ENCODE results near the gene IL22RA1. TPM values are rescaled to one million over a fixed set of nuclear protein-coding genes. Genes with fewer than 3 reads are reported as not detected.

IL22RA1 gene
- total and polyA plus RNA-seq, 8 donors, result 62.5 to 164 (median 95.3) TPM

DNA sequence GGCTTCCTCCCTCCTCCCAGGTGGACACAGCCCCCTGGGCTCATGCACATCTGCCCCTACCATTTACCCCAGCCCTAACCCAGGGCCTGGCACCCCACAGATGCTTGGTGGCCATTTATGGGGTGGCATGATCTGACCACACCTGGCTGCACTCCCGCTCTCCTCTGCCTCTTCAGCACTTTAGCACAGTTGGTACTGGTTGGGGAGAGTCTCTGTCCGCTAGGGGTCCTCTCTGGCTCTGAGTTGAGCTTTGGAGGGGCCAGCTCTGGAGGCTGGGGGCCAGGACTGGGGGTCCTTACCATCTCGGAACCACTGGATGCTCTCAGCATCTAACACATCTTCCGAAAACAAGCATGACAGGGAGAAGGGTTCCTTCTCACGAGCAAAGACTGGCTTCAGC, 48.4 kb downstream of the IL22RA1 start:
- Histone ChIP-seq H3K4me1 (peaks cover 7 to 15% (median 7%) of the 10 kb centered on the region in 3 donors), H3K9me3 (no peaks in the 10 kb centered on the region), H3K4me3 (no peak overlapping the region), H3K27me3 (no peaks in the 10 kb centered on the region), H3K36me3 (no peaks in the 10 kb centered on the region), H3K27ac (no peak overlapping the region)
- 76 to 87% methylated on average over 5 of the region's 5 CpGs for WGBS, 2 donors
- TF ChIP-seq, protein P1, sequence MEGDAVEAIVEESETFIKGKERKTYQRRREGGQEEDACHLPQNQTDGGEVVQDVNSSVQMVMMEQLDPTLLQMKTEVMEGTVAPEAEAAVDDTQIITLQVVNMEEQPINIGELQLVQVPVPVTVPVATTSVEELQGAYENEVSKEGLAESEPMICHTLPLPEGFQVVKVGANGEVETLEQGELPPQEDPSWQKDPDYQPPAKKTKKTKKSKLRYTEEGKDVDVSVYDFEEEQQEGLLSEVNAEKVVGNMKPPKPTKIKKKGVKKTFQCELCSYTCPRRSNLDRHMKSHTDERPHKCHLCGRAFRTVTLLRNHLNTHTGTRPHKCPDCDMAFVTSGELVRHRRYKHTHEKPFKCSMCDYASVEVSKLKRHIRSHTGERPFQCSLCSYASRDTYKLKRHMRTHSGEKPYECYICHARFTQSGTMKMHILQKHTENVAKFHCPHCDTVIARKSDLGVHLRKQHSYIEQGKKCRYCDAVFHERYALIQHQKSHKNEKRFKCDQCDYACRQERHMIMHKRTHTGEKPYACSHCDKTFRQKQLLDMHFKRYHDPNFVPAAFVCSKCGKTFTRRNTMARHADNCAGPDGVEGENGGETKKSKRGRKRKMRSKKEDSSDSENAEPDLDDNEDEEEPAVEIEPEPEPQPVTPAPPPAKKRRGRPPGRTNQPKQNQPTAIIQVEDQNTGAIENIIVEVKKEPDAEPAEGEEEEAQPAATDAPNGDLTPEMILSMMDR (IDR thresholded peaks at IDR 0.05), result no peak
- DNase-seq (peak in 1 of 6 donors; percentile 33), FAIRE-seq (no peak), ATAC-seq (no peak)
- intact Hi-C loops (cut with DNase I), result no loop called here

DNA sequence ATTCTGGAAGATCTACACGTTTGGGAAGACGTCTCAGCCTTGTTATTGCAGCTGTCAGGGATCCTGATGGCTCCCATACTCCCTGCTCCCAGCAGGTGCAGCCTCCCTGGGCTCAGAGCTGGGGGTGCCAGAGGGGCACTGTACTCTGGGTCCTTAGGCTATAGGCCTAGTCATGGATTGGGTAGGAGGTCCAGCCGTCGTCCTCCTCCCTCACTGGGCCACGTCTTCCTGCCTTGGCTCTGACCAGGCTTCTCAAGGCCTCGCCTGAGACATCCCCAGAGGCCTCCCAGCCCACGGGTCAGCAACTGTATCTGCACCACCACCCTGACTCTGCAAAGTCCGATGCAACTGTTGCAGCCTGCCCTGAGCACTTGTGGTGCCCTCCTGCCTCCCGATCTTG, 49.2 kb downstream of the IL22RA1 start:
- peak in 2 of 6 donors; percentile 45 to 47 for DNase-seq
- FAIRE-seq, result no peak
- ATAC-seq, result no peak
- Histone ChIP-seq H3K4me3 (no peak overlapping the region), H3K27me3 (no peaks in the 10 kb centered on the region), H3K9me3 (no peaks in the 10 kb centered on the region), H3K36me3 (no peaks in the 10 kb centered on the region), H3K4me1 (peaks cover 0 to 8% (median under 1%) of the 10 kb centered on the region in 3 donors), H3K27ac (no peak overlapping the region)
- intact Hi-C loops (cut with DNase I), result no loop called here
- 78 to 81% methylated on average over 9 of the region's 9 CpGs for WGBS, 2 donors
- TF ChIP-seq, protein P1 (IDR thresholded peaks at IDR 0.05), result no peak

DNA sequence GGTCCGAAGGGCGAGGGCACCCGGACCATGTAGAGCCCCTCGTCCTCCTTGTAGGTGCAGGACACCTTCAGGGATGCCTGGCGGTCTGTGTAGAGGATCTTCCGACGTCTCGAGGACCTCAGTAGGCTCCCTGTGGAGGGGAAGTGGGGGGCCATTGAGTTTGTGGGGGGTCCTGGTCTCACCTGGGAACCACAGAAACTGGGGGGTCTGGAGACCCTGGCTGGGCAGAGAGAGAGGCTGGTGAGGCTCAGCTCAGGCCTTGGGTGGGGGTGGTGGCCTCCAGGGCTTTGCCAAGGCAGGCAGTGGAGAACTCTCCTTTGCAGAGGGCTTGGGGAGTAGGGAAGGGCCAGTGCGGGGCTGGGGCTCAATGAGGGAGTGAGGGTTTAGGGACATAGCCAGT, 50.0 kb downstream of the IL22RA1 start:
- DNase-seq, result peak in 2 of 6 donors; percentile 39 to 45
- TF ChIP-seq, protein P1 (IDR thresholded peaks at IDR 0.05), result no peak
- FAIRE-seq, result no peak
- Histone ChIP-seq H3K9me3 (no peaks in the 10 kb centered on the region), H3K36me3 (no peaks in the 10 kb centered on the region), H3K27ac (no peak overlapping the region), H3K4me3 (no peak overlapping the region), H3K27me3 (no peaks in the 10 kb centered on the region), H3K4me1 (peaks cover 0 to 7% (median 0%) of the 10 kb centered on the region in 3 donors)
- WGBS, 2 donors, result 94 to 98% methylated on average over 9 of the region's 9 CpGs
- intact Hi-C loops (cut with DNase I), result no loop called here
- ATAC-seq, result no peak

DNA sequence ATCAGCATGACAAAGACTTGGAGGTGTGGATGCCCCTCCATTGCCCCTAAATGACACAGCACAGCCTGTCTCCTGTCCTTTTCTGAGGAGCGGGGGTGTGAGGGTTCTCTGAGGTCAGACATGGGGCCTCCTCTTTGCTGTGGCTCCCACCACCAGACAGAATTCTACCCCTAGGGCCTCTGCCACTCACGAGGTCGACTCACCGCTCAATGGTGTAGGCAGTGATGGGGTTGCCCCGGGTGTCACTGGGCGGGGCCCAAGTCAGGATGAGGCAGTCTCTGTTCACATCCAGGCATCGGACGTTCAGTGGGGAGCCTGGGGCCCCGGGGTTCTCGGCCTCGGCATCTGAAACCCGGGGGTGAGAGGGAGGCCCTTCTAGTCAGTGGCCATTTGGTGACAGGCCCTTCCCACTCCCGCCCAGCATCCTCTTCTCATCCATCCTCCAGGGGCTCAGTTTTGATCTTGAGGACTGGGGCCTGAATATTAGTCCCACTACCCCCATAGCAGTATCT, 50.9 kb downstream of the IL22RA1 start:
- intact Hi-C loops (cut with DNase I), result no loop called here
- H3K4me1 ChIP-seq, result peaks cover 0 to 7% (median 0%) of the 10 kb centered on the region in 3 donors
- 90 to 95% methylated on average over 13 of the region's 13 CpGs for WGBS, 2 donors
- FAIRE-seq (no peak), DNase-seq (peak in 2 of 6 donors; percentile 38 to 43), ATAC-seq (no peak)
- no peaks in the 10 kb centered on the region for H3K27me3 ChIP-seq
- H3K9me3 ChIP-seq, result no peaks in the 10 kb centered on the region
- no peaks in the 10 kb centered on the region for H3K36me3 ChIP-seq
- no peak overlapping the region for H3K27ac ChIP-seq
- no peak overlapping the region for H3K4me3 ChIP-seq
- TF ChIP-seq, protein P1 (IDR thresholded peaks at IDR 0.05), result no peak

DNA sequence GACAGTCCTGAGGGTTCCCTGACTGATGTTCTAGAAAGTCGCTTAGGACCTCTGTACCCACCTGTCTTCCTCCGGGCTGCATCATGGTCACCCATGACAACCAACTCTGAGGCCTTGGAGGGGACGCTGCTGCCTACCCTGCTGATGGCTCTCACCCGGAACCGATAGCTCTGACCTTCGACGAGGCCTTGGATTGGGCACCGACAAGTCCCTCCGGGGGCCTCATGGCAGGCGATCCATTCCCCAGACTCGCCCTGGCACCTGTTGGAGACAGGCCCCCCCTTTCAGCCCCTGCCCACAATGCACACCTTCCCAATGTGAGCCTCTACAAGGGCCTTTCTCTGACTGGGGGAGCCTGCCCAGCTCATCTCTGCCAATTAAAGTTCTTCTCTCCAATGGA, 52.2 kb downstream of the IL22RA1 start:
- DNase-seq (peak in 2 of 6 donors; percentile 11 to 41), ATAC-seq (no peak), FAIRE-seq (no peak)
- H3K4me1 ChIP-seq, result peaks cover 0 to 7% (median 0%) of the 10 kb centered on the region in 3 donors
- TF ChIP-seq, protein P1 (IDR thresholded peaks at IDR 0.05), result no peak
- H3K27ac ChIP-seq, result no peak overlapping the region
- intact Hi-C loops (cut with DNase I), result no loop called here
- no peak overlapping the region for H3K4me3 ChIP-seq
- H3K27me3 ChIP-seq, result no peaks in the 10 kb centered on the region
- no peaks in the 10 kb centered on the region for H3K9me3 ChIP-seq
- no peaks in the 10 kb centered on the region for H3K36me3 ChIP-seq
- WGBS, 2 donors, result 94 to 95% methylated on average over 11 of the region's 11 CpGs
